ENCODE data around the gene OSBPL5. TPM values are rescaled to one million over a fixed set of nuclear protein-coding genes. Genes with fewer than 3 reads are reported as not detected.

OSBPL5 gene
- total and polyA plus RNA-seq, 9 of the 15 experiments (the other 6 are each of a cell fraction or from before 2014, with no cell fraction given): 0.06 to 14.8 (median 3.2) TPM

- TF ChIP-seq ARNT (IDR thresholded peaks at IDR 0.05) (no peak), ZNF561 (CRISPR knock-in tag; conservative IDR thresholded peaks at IDR 0.05) (no peak), HDAC1 (IDR thresholded peaks at IDR 0.05) (peak in 1 of 2 experiments; percentile 69; a peak in 1 of 4 replicates), ZNF584 (CRISPR knock-in tag; IDR thresholded peaks at IDR 0.05; ENCODE audit: low read depth) (no peak), RBFOX2 (IDR thresholded peaks at IDR 0.05; ENCODE audit: low read depth, low read length) (0 out of 2 replicates have a peak, but pooled peaks have one; percentile 31), WHSC1 (IDR thresholded peaks at IDR 0.05; ENCODE audit: low read length) (no peak), ZNF140 (CRISPR knock-in tag; IDR thresholded peaks at IDR 0.05) (no peak), SMAD2 (IDR thresholded peaks at IDR 0.05; ENCODE audit: low read depth, low read length) (no peak), DPF2 (IDR thresholded peaks at IDR 0.05) (no peak), NCOA6 (IDR thresholded peaks at IDR 0.05) (no peak), PHF8 (IDR thresholded peaks at IDR 0.05; ENCODE audit: borderline replicate concordance, low read length) (no peak), FOXA3 (CRISPR knock-in tag; conservative IDR thresholded peaks at IDR 0.05 in 1 of 2, IDR thresholded peaks at IDR 0.05 in 1 of 2) (no peak), ZNF644 (tag; IDR thresholded peaks at IDR 0.05; ENCODE audit: low read depth) (no peak), FOSL1 (tag; conservative IDR thresholded peaks at IDR 0.05) (no peak), HES1 (IDR thresholded peaks at IDR 0.05; ENCODE audit: low read depth) (no peak), BRD4 (IDR thresholded peaks at IDR 0.05) (no peak), FOXJ3 (CRISPR knock-in tag; IDR thresholded peaks at IDR 0.05) (no peak), MCM5 (IDR thresholded peaks at IDR 0.05; ENCODE audit: low read depth) (no peak), CSDE1 (IDR thresholded peaks at IDR 0.05) (no peak), PRMT5 (CRISPR knock-in tag; IDR thresholded peaks at IDR 0.05) (no peak), KLF13 (tag; IDR thresholded peaks at IDR 0.05; ENCODE audit: borderline replicate concordance, low read depth) (no peak), CCNT2 (IDR thresholded peaks at IDR 0.05; ENCODE audit: borderline replicate concordance, extremely low read depth, insufficient read length, low read depth, low read length) (no peak), GATA2 (CRISPR knock-in tag; IDR thresholded peaks at IDR 0.05) (no peak), NCOR1 (IDR thresholded peaks at IDR 0.05) (no peak), RBBP5 (IDR thresholded peaks at IDR 0.05; ENCODE audit: borderline replicate concordance, insufficient read depth, low read length, poor library complexity, severe bottlenecking) (no peak), ZNF639 (CRISPR knock-in tag; conservative IDR thresholded peaks at IDR 0.05 in 1 of 2, IDR thresholded peaks at IDR 0.05 in 1 of 2) (no peak)
Measured at GRCh38 chr11:3051196-3052108, 113.7 kb downstream of the OSBPL5 start (continued).
